ENCODE data around the gene UBASH3B.

GRCh38 chr11:122642971-122643370 is 12.6 kb upstream of the UBASH3B start:
- no peak for TF ChIP-seq CTCF (conservative IDR thresholded peaks at IDR 0.05 in 1 of 2, IDR thresholded peaks at IDR 0.05 in 1 of 2; ENCODE audit: low read depth in 1 of 2, low read length in 2 of 2)
- no peak for TF ChIP-seq EZH2 (IDR thresholded peaks at IDR 0.05; ENCODE audit: low read length, missing control alignments)

Measured in fibroblast of lung (primary cell).